GM15510 (cell line): Measurements from ENCODE around the gene CDC37L1.

Experiments used
- POLR2A ChIP-seq: IDR thresholded peaks from 3 replicates; pipeline ENCODE4 v1.6.1; 2011; ENCODE audit warnings: borderline replicate concordance; ENCODE audit not compliant: insufficient read length; ENCODE audit errors: extremely low read depth

Gene CDC37L1

DNA sequence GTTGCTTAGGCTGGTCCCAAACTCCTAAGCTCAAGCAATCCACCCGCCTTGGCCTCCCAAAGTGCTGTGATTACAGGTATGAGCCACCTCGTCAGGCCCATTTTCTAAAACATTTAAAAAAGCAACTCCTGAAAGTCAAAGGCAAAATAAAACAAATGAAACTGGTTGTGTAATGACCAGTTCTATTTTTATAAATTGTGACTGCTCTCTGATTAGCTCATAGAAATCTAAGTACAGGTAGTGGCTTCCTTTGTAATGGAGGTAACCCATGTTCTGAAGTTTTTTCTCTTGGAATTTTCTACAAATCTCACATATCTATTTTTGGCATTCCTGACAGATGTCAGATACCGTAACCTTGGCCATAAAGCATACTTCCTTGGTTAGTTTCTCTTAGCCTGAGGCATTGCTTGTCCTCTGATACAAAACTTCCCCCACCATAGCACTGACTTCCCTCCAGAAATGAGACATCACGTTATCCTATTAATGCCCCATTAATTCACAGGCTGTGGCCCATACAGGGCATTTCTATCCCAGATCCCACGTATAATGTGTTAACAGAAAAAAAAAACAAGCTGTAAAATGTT is 75.7 kb downstream of the CDC37L1 start:
- TF ChIP-seq POLR2A, result no peak

DNA sequence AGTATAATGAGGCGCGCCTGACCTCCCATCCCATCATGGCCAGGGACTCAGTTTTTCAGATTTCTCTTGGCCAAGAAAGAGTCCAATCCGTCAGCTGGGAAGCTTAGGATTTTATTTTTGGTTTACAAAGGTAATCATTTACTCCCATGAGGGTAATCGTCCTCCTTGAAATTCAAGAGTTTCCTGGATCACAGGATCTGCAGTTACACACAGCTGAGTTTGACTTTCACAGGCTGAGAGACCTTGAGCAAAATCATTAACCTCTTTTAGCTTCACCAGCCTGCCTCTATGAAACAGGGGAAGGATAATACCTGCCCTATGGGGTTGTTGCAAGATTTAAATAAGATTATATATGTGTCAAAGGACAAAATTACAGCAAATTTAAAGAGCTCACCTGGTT is 77.1 kb downstream of the CDC37L1 start:
- no peak for TF ChIP-seq POLR2A
